OCI-LY7 (cell line): ENCODE data around the gene ZNF343.

Source experiments
- EZH2phosphoT487 ChIP-seq: fragments of 200-600 bp; sonication (generic); IDR thresholded peaks from 2 replicates; pipeline ENCODE4 v1.6.1; 2018; ENCODE audit warnings: low read depth, borderline replicate concordance, mild to moderate bottlenecking, mixed run types, antibody characterized with exemption, low read length, moderate library complexity, mixed read lengths
- TF ChIP-seq, protein P1 (sequence below): fragments of 200-600 bp; sonication (generic); conservative IDR thresholded peaks from 2 replicates; pipeline ENCODE4 v1.5.1; 2014; ENCODE audit warnings: mild to moderate bottlenecking, antibody characterized with exemption, low read length, moderate library complexity, mixed read lengths

DNA sequence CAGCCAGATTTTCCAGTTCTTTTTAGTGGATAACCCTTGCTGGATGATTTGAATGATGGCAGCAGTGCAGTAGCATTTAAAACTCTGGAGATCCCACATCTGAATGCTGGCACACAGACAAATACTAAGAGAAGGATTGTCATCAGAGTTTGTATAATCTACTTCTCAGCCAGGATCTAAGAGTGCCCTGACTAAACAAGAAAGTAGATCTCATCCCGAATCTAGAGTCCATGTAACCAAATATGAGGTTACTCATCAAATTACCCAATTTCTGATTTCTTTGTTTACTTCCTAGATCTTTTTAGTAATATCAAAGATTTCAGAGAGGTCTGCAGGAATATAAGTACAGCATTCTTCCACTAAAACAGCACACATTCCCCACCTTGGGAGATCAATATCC is 35.5 kb upstream of the ZNF343 start:
- TF ChIP-seq, protein P1, sequence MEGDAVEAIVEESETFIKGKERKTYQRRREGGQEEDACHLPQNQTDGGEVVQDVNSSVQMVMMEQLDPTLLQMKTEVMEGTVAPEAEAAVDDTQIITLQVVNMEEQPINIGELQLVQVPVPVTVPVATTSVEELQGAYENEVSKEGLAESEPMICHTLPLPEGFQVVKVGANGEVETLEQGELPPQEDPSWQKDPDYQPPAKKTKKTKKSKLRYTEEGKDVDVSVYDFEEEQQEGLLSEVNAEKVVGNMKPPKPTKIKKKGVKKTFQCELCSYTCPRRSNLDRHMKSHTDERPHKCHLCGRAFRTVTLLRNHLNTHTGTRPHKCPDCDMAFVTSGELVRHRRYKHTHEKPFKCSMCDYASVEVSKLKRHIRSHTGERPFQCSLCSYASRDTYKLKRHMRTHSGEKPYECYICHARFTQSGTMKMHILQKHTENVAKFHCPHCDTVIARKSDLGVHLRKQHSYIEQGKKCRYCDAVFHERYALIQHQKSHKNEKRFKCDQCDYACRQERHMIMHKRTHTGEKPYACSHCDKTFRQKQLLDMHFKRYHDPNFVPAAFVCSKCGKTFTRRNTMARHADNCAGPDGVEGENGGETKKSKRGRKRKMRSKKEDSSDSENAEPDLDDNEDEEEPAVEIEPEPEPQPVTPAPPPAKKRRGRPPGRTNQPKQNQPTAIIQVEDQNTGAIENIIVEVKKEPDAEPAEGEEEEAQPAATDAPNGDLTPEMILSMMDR, result no peak
- TF ChIP-seq EZH2phosphoT487, result no peak
